Activated CD4-positive, alpha-beta T cell treated with anti-CD3 and anti-CD28 coated beads, Interleukin-2, amount 50 U/mL, for 1 hour (primary cell): ENCODE data around the gene ING5.
A peak's percentile ranks its signal among the peaks of the same experiment; 100 is the strongest.
"Not testable (repeated sequence)": the region's sequence is repeated elsewhere in the genome, so short reads cannot be mapped to it uniquely, and the experiment has no call there.

Experiments
- DNase-seq: peaks from one replicate; pipeline ENCODE4 v3.0.0-alpha.2; 2020

Gene ING5

DNA sequence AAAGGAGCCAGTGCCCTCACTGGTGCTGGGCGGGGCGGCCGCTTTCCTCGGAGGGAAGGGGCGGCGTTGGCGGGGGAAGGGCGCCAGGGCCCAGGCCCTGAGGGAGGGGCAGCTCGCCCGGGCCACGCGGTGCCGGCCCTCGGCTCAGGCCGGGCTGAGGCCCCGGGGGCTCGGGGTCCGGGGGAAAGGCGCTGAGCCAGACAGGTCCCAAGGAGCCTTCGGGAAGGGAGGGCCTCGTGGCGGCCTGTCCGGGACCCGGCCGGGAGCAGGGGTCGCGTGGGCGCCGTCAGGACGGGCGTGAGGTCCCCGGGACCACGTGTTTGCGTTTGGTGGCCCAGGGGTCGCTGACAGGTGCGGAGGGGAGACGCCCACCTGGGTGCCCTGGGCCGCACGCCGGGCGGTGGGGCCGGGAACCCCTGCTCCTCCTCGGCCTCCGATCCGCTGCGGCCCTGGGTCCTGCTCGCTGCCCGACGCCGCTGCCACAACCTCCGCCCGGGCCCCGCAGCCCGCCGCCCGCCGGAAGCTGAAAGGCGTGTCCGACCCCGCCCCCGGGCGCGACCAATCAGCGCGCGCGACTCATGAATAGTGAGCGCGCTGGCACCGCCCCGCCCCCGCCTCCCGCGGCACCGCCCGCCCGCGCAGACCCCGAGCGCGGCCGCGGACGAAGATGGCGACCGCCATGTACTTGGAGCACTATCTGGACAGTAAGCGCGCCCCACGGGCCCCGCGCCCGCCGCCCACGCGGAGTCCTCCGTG is at the start of gene ING5:
ING5 (plus strand) TSS at position 641 of the 756 bp plus-strand sequence; CDS start at position 668, 27 bp downstream.
- DNase-seq: peak; percentile 96

DNA sequence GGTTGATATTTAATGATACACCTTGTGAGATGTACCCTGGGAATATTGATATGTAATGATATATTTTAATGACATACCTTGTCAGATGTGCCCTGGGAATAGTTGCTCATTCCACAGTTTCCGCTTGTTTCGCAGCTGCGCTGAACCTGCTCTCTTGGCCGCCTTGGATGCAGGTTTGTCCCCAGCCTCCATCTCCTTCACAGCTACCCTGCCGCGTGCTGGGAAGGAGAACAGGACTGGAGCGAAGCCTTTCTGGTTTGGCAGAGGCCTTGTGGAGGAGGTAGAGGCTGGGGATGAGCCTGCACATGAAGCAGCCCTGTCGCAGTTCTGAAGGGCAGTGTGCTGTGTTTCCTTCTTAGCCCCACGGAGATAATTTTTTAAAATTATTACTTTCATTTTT is 49.7 kb upstream of the ING5 start:
- no peak for DNase-seq

DNA sequence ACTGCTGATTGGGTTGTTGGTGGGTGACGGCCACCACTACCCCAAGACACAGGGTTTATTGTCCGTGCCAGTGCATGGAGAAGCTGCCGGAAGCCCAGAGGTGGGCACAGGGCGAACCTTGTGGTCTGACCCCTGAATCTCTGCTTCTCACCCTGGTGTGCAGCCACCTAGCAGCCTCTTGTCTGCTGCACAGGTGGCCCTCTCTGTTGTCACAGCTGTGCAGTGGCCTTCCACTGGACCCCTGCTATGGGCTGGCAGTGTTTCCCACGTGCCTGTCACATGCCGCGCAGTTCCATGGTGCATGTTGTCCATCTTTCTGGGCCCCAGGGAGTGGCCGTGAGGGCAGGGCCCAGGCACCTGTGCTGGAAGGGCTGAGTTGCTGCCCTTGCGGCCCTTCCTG is 49.1 kb upstream of the ING5 start:
- no peak for DNase-seq

DNA sequence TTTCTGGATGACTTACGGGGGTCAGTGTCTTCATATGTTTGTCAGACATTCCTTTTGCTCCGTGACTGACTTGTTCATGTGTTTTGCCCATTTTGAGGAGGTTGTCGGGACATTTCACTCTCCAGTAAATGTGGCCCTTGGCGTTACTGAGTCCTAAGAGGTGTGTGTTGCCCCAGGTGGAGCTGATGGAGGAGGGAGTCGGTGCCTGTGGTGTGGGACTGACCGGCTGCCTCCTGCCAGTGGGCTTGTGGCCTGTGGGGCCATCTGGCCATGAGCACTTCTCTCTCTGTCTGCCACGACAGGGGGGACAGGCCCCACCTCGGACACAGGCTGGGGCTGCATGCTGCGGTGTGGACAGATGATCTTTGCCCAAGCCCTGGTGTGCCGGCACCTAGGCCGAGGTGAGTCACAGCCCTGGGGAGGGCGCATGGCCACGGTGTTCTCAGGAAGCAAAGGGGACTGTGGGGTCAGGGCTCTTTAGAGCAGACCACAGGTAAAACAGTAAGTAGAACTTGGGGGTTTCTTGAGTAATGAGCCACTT is 48.6 kb upstream of the ING5 start:
- no peak for DNase-seq

DNA sequence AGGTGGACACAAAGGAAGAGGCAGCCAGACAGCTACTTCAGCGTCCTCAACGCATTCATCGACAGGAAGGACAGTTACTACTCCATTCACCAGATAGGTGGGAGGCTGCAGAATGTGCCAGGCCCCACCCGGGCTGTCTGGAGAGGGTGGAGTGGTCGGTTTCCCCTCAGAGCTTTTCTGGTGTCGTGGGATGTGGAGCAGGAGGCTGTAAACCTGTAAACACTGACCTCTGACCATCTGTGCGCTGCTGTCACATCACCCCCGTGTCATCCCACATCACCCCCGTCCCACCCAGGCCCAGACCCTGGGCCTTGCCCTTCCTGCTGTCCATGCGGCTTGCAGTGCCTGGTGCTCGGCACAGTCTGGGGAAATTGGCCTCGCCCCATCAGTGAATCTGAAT is 47.3 kb upstream of the ING5 start:
- no peak for DNase-seq

DNA sequence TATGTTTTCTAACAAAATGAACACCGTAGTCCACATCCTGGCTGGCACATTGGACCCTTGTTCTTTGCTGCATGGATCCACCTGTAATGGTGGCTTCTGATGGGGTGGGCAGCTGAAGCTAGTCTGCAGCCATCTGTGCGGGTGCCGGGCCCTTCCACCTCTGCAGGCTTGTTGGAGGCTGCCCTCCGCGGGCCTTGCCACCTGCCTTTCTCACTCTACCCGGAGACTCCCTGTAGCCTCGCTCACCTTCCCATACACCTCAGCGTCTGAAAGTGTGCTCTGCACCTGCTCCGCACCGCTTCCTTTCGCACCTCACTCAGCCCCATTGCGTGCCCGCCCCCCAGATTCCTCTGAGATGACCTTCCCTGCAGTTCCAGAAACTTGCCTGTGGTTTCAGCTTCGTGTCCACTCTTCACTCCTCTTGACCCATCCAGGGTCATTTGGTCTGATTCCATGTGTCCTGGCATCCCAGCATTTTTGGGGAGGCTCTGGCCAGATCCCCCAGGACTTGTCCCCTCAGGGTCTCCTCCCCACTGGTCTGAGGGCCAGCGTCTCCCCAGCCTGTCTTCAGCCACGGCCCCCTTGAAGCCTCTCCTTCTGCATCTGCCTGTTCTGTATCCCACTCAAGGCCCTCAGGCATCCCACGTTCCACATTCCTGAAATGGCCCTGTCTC is 46.2 kb upstream of the ING5 start:
- DNase-seq: no peak

DNA sequence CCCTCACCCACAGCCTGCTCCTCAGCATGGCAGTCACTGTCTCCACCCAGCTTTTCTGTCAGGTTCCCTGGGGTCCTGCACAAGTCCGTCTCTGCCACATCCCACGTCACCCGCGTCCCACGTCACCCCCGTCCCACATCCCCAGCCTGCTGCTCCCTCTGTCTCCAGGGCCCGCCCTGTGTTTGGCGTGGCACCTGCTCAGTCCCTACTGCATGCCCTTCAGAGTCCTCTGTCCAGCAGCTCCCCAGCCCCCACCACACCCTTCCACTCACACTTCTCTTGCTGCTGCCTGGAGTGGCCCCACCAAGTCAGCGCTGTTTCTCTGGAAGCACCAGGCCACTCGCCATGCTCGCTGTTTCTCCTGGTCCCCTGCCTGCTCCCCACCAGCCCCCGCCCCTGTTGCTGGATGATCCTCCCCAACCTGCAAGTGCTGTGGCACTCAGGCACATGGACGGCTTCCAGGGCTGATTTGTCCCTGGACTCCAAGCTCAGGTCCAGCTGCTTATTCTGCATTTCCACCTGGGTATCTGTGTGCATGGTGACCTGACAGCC is 45.6 kb upstream of the ING5 start:
- DNase-seq: no peak

DNA sequence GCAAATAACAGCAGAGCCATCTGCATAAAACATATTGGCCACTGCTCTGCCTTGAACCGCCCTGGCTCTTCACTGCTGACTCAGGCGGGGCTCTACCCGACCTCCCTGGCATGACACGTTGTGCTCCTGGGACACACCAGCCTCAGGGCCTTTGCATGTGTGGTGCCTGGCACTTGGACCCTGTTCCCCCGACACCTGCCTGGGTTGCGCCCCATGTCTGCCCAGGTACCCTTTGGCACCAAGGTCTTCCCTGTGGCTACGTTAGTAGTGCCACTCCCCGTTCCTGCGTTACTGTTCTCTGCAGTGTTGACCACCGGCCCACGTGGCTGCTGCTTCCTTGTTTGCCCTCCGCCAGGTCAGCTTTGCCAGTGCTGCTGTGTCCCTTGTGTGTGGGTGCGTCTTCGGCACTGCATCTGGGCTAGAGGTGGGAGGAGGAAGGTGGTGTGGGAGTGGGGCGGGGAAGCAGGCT is 44.0 kb upstream of the ING5 start:
- DNase-seq: no peak

DNA sequence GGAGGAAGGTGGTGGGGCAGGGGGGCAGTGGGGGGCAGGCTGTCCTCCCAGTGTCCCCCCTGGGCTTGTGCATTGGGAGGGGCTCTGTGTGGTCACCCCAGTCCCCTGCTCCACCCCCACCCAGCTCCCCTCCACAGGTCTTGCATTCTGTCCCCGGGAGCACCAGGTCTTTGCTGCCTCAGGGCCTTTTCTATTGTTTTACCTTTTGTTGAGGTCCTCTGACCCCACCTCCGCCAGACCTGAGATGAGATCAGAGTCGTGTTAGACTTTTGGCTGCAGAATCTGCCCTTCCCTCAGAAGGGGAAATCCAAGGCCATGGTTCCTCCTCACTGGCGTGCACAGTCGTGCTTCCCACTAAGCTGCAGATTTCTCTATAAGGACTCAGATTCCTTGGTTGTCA is 43.5 kb upstream of the ING5 start:
- no peak for DNase-seq

DNA sequence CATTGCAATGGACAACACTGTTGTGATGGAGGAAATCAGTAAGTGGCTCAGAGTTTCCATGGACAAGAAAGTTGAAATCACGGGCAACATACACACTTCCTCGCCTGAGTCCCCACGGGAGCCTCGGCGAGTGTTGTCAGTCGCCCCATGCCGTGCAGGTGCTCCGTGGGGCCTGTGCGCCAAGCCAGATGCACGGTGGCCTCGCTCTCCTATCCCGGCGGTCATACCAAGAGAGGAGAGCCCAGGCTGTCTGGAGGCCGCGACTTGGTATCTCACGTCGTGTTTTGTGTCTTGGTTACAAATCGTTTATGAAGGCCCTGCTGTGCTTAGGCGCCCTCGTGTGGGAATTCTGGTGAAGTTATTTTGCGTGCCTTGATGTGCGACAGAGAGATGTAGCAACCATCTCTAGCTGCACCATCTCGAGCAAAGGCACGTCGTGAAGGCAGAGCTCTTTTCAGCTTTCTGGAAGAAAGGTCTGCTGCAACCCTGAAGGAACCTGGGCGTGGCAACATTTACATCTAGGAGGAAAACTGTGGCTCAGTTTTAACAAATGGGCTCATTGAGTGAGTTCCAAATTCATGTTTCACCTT is 42.6 kb upstream of the ING5 start:
- peak; percentile 31 for DNase-seq

DNA sequence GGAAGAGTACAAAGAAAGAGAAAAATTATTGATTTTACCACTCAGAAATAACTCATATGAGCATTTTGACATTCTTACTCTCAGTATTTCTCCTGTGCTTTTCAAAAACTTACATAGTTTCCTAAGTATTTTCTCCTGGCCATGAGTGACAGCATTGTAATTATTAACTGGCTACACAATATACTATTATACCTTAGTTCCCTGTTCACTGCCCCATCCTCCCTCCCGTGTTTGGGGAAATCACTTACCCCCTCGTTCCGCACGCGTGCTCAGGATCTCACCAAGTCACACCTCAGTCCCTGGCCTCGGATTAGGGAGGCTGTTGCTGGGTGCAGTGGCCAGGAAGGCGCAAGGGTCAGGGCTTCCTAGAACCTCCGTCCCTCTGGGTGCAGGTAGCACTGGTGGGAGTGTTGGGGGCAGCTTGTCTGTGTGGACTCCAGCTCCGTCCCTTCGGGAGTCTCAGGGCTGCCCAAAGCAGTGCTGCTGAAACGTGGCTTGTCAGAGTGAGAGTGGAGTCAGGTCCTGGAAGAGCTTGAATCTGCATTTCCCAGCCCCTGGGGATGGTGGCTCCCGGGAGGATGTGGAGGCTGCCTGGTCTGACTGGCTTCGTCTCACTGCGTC is 41.1 kb upstream of the ING5 start:
- no peak for DNase-seq

DNA sequence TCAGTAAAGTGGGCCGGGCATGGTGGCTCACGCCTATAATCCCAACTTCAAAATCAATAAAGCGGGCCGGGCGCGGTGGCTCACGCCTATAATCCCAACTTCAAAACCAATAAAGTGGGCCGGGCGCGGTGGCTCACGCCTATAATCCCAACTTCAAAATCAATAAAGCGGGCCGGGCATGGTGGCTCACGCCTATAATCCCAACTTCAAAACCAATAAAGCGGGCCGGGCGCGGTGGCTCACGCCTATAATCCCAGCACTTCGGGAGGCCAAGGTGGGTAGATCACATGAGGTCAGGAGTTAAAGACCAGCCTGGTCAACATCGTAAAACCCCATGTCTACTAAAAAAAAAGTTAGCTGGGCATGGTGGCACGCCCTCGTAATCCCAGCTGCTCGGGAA is 39.1 kb upstream of the ING5 start:
- not testable (repeated sequence) for DNase-seq

DNA sequence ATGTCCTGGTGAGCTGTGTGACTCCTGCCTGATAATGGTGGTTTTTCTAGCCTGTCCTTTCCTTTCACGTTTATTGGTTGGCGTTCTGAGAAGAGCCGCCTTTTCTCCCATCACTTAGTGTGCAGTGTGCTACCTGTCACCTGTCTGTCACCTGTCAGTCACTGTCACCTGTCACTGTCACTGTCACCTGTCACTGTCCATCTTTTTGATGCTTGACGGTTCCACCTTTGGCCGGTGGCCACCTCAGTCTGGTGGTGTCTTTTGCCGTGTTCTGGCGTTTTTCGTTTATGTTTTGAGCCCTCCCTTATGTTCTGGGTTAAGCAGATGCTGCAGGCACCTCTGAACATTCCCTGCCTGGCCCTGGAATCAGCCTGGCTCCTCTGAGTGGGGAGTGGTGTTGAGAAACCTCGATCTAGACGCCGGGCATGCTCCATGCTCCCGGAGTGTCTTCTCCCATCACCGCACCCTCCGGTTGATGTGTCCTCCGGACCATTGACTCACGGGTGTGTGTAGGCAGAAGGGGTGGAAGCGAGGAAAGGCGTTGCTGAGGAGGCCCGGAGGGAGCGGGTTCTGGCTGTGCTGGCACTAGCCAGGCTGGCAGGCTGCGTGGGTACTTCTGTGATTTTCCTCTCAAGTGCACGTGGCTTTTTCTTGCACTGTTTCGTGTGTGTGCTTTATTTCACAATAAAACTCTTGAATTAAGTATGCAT is 36.0 kb upstream of the ING5 start:
- DNase-seq: no peak

DNA sequence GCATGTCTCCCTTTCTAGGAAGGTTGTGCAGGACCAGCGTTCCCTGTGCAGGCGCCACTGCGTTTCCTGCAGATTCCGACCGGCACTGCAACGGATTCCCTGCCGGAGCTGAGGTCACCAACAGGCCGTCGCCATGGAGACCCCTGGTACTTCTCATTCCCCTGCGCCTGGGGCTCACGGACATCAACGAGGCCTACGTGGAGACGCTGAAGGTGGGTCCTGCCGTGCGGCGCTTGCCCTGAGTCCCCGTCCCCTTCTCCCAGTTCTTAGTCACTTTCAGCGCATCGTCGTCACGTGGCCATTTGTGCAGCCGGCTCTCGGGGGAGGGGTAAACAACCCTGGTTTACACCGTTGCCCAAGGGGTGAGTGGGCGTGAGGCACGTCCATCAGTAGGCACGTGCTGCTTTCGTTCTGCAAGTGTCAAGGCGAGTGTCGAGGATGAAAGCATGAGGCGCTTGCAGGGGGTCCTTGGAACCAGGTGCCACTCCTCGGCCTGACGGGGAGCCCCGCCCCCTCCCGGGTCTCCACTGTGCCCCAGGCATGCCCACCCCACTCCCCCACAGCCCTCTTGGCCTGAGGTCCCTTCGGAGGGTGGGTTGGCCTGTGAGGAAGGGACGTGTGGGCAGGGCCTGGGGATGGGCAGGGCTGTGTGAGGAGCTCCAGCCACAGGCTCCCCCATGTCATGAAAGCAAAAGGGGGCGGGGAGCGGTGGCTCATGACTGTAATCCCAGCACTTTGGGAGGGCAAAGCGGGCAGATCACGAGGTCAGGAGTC is 35.0 kb upstream of the ING5 start:
- no peak for DNase-seq

DNA sequence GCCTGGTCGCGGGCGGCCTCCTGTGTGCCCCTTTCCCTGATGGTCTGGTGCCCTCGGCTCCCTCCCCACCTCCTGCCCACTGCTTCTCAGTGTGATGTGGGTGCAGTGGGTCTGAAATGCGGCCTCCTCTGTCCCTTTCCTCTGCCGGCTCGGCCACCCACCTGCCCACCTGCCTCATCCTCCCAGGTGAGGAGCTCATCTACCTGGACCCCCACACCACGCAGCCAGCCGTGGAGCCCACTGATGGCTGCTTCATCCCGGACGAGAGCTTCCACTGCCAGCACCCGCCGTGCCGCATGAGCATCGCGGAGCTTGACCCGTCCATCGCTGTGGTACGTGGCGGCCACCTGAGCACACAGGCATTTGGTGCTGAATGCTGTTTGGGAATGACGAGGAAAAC is 33.5 kb upstream of the ING5 start:
- DNase-seq: no peak

DNA sequence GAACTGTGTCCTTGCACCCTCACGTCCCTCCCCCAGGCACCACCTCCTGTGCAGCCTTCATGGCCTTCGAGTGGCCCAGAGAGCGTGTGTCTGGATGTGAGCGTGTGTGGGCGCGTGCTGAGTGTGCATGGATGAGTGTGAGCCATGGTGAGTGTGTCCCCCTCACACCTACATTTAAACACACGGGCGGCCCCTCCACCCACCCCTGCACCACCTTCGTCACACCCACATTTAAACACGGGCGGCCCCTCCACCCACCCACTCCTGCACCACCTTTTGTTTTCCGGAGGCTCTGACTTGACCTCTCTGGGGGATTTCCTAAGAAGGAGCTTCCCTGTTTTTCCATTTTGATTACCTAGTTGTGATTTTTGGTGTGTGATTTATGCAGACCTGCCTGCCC is 33.0 kb upstream of the ING5 start:
- no peak for DNase-seq

DNA sequence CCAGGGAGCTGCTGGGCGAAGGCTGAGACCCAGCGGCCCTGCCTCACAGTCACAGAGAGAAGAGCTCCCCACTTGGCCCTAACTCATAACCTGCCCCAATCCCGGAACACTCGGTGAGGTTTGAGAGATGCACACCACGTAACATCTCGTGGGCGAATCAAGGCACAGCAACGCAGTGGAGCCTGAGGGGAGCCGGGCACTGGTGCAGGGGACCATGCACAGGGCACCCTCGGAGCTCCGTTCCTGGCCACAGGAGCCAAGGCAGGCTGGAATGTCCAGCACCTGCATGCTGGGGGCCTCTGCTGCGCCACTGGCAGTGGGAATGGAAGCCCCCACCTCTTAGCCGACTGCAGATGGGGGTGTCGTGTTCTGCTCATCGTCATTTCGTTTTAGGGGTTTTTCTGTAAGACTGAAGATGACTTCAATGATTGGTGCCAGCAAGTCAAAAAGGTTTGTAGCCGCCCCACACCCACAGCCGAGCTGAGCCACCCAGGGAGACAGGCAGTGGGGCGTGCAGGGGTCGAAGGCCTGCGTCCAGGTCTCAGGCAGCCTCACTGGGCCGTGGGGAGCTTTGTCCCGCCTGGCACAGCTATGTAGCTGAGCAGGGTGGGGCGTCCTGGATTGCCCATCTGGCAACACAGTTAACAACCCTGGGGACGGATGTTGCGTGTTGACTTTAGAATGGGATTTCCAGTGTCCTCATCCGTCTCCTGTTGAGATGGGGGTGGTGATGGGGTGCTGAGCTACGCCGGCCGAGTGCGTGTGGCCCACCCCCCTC is 31.3 kb upstream of the ING5 start:
- no peak for DNase-seq

DNA sequence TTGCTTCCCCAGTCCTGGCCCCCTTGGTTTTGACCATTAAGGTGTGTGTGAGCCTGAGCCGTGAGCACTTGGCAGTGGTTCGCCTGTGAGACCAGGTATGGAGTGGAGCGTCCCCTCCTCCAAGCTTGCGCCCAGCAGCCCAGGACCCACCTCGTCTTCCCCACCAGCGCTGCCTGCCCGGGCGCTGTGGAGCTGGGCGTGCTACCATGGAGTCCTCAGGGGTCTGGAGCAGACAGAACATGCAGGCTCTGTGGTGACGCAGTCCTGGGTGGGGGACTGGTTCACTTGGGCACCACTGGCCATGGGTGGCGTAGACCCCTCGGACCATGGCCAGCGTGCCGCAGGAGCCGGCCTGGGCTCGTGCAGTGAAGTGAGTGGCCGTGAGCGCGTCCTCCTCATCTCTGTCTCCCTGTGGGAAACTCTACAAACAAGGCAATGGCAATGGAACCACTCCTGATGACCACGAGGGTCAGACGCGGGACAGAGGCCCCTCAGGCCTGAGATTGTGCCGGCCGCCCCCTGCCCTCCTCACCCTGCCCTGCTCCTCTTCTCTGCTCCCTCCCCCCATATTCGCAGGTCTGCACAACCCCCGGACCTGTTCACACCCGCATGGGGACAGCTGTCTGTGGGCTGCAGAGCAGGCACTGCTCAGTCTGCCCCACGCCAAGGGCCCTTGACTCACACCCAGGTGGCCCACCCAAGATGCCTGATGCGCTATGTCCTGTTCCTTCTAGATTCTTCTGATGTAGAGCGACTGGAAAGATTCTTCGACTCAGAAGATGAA is 30.2 kb upstream of the ING5 start:
- no peak for DNase-seq

DNA sequence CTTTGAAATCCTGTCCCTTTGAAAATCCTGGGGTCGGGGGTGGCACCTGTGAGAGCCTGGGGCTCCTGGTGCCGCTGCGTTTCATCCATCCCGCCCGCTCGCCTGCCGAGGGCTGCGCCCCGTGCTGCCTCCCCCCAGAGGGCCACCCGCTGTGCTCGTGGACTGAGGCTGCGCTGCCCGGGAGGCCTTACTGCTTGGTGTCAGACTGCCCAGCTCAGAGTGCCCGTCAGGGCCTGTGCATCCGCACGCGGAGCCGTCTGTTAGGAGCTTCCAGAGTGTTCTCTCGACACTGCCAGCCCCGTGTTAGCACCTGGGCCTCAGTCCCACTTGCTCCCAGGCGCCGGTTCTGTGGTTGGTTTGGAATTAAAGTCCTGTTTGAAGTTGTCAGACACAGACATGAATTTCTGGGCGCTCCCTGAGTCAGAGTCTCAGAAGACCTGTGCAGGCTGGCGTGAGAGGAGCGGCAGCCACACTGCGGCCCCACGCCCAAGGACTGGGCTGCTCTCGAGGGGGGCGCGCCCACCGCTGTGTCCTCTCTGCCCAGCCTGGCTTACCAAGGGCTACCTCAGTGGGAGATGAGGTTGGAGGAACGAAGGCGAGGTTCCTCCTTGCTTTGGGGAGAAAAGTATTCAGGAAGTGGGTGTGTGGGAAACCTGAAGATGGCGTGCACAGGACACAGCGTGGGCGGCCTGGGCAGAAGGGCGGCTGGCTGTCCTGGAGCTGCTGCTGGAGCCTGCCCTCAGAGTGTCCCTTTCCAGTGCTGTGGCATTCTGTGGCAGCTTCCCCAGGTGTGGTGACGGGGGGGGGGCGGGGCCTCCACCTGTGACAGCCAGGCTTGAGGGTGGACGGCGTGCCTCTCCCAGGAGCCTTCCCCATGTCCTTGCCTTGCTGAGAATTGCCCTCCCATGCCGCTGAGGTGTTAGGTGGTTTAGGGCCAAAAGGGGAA is 29.3 kb upstream of the ING5 start:
- no peak for DNase-seq
